Measurements from ENCODE around the gene SVOP.
"Not testable (repeated sequence)": the region's sequence is repeated elsewhere in the genome, so short reads cannot be mapped to it uniquely, and the experiment has no call there.

GRCh38 chr12:109049794-109050193 is 28.9 kb upstream of the SVOP start:
- TF ChIP-seq, protein P1, sequence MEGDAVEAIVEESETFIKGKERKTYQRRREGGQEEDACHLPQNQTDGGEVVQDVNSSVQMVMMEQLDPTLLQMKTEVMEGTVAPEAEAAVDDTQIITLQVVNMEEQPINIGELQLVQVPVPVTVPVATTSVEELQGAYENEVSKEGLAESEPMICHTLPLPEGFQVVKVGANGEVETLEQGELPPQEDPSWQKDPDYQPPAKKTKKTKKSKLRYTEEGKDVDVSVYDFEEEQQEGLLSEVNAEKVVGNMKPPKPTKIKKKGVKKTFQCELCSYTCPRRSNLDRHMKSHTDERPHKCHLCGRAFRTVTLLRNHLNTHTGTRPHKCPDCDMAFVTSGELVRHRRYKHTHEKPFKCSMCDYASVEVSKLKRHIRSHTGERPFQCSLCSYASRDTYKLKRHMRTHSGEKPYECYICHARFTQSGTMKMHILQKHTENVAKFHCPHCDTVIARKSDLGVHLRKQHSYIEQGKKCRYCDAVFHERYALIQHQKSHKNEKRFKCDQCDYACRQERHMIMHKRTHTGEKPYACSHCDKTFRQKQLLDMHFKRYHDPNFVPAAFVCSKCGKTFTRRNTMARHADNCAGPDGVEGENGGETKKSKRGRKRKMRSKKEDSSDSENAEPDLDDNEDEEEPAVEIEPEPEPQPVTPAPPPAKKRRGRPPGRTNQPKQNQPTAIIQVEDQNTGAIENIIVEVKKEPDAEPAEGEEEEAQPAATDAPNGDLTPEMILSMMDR (conservative IDR thresholded peaks at IDR 0.05 in 1 of 2, IDR thresholded peaks at IDR 0.05 in 1 of 2; ENCODE audit: extremely low read depth in 1 of 2, insufficient read depth in 1 of 2, low read depth in 1 of 2, low read length in 2 of 2): not testable (repeated sequence)
- not testable (repeated sequence) for TF ChIP-seq EZH2 (IDR thresholded peaks at IDR 0.05; ENCODE audit: borderline replicate concordance, low read length)

Measured in mammary epithelial cell (primary cell).